SK-N-SH treated with all-trans-retinoic acid at 6 μM for 48 hours (cell line): ENCODE data around the gene DCLK1.

Experiments
- ATAC-seq: fragments of 200-7000 bp; cut with Tn5 transposase; 3 replicates; pipeline ENCODE4 v1.9.1; 2020; ENCODE audit warnings: mild to moderate bottlenecking, moderate library complexity
- BACH2 ChIP-seq: fragments of 250-450 bp; sonication (Bioruptor Pico); IDR thresholded peaks from 2 replicates; pipeline ENCODE4 v1.9.0; 2021; ENCODE audit warnings: mild to moderate bottlenecking, borderline replicate concordance
- CSDC2 ChIP-seq: fragments of 250-450 bp; sonication (Bioruptor Pico); IDR thresholded peaks from 2 replicates; pipeline ENCODE4 v1.5.0; 2020; ENCODE audit warnings: mild to moderate bottlenecking, moderate library complexity
- ESRRG ChIP-seq: fragments of 250-450 bp; sonication (Bioruptor Pico); IDR thresholded peaks from 2 replicates; pipeline ENCODE4 v1.6.1; 2021; ENCODE audit warnings: mild to moderate bottlenecking
- GLIS3 ChIP-seq: fragments of 250-450 bp; sonication (Bioruptor Pico); IDR thresholded peaks from 2 replicates; pipeline ENCODE4 v1.5.0; 2020; ENCODE audit warnings: mild to moderate bottlenecking, moderate library complexity
- ISL1 ChIP-seq: fragments of 250-450 bp; sonication (Bioruptor Pico); IDR thresholded peaks from 2 replicates; pipeline ENCODE4 v2.1.2; 2022; ENCODE audit warnings: mild to moderate bottlenecking, moderate library complexity
- OSR1 ChIP-seq: fragments of 250-450 bp; sonication (Bioruptor Pico); IDR thresholded peaks from 2 replicates; pipeline ENCODE4 v1.8.0; 2022; ENCODE audit warnings: moderate library complexity, mild to moderate bottlenecking, inconsistent platforms
- PPARA ChIP-seq: fragments of 250-450 bp; sonication (Bioruptor Pico); IDR thresholded peaks from 2 replicates; pipeline ENCODE4 v1.5.0; 2020; ENCODE audit warnings: mild to moderate bottlenecking, borderline replicate concordance
- RARB ChIP-seq: fragments of 250-450 bp; sonication (Bioruptor Pico); IDR thresholded peaks from 2 replicates; pipeline ENCODE4 v1.8.0; 2021; ENCODE audit warnings: mild to moderate bottlenecking, moderate library complexity
- SNAI2 ChIP-seq: fragments of 250-450 bp; sonication (Bioruptor Pico); IDR thresholded peaks from 2 replicates; pipeline ENCODE4 v1.5.0; 2020; ENCODE audit warnings: mild to moderate bottlenecking, moderate library complexity
- TOX ChIP-seq: fragments of 250-450 bp; sonication (Bioruptor Pico); IDR thresholded peaks from 2 replicates; pipeline ENCODE4 v1.8.0; 2021; ENCODE audit warnings: mild to moderate bottlenecking, moderate library complexity, borderline replicate concordance
- ZFP3 ChIP-seq: fragments of 250-450 bp; sonication (Bioruptor Pico); IDR thresholded peaks from 2 replicates; pipeline ENCODE4 v1.5.0; 2020; ENCODE audit warnings: mild to moderate bottlenecking, moderate library complexity
- ZFP30 ChIP-seq: fragments of 450-650 bp; formaldehyde crosslinking; IDR thresholded peaks from 2 replicates; pipeline ENCODE4 v1.5.0; 2022; ENCODE audit warnings: mild to moderate bottlenecking, moderate library complexity
- ZNF565 ChIP-seq: fragments of 450-650 bp; formaldehyde crosslinking; conservative IDR thresholded peaks from 2 replicates; pipeline ENCODE4 v1.5.0; 2020; ENCODE audit warnings: low read depth, mild to moderate bottlenecking, moderate library complexity
- ZNF70 ChIP-seq: fragments of 450-650 bp; formaldehyde crosslinking; IDR thresholded peaks from 2 replicates; pipeline ENCODE4 v1.5.0; 2020; ENCODE audit warnings: mild to moderate bottlenecking, moderate library complexity
- ZNF8 ChIP-seq: fragments of 450-650 bp; formaldehyde crosslinking; IDR thresholded peaks from 2 replicates; pipeline ENCODE4 v1.5.0; 2020; ENCODE audit warnings: mild to moderate bottlenecking, moderate library complexity
- TF ChIP-seq, protein P1 (sequence below): fragments of 250-450 bp; sonication (Bioruptor Pico); IDR thresholded peaks from 2 replicates; pipeline ENCODE4 v1.8.0; 2021; ENCODE audit warnings: low read depth, mild to moderate bottlenecking, moderate library complexity, borderline replicate concordance
- TF ChIP-seq, protein P2 (sequence below): fragments of 250-450 bp; sonication (Bioruptor Pico); IDR thresholded peaks from 2 replicates; pipeline ENCODE4 v1.5.1; 2021; ENCODE audit warnings: mild to moderate bottlenecking, moderate library complexity
- TF ChIP-seq, protein P3 (sequence below): fragments of 250-450 bp; sonication (Bioruptor Pico); IDR thresholded peaks from 2 replicates; pipeline ENCODE4 v1.8.0; 2020; ENCODE audit warnings: mild to moderate bottlenecking, moderate library complexity, borderline replicate concordance
- TF ChIP-seq, protein P4 (sequence below): fragments of 250-450 bp; sonication (Bioruptor Pico); IDR thresholded peaks from 2 replicates; pipeline ENCODE4 v1.5.1; 2020; ENCODE audit warnings: low read depth, mild to moderate bottlenecking, moderate library complexity
- TF ChIP-seq, protein P5 (sequence below): fragments of 250-450 bp; sonication (Bioruptor Pico); IDR thresholded peaks from 2 replicates; pipeline ENCODE4 v1.5.0; 2020; ENCODE audit warnings: mild to moderate bottlenecking, moderate library complexity

The DCLK1 gene

DNA sequence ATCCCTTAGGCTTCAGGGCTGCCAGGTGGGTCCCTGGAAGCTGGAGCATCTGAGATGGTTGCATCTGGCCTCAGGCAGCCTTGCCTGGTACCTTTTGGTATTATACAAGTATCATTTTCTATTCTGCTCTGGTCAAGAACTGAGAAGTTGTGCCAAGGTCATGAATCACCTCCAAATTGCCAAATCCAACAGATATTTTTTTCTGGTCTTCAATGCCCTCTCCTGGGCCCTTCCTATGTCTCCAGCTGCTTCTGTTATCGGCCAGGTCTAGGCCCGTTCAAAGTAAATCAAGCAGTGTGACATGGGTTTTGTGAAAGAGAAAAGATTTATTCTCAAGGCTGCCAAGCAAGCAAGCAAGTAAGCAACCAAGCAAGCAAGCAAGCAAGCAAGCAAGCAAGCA is 383.6 kb downstream of the DCLK1 start (continued):
- TF ChIP-seq, protein P1, sequence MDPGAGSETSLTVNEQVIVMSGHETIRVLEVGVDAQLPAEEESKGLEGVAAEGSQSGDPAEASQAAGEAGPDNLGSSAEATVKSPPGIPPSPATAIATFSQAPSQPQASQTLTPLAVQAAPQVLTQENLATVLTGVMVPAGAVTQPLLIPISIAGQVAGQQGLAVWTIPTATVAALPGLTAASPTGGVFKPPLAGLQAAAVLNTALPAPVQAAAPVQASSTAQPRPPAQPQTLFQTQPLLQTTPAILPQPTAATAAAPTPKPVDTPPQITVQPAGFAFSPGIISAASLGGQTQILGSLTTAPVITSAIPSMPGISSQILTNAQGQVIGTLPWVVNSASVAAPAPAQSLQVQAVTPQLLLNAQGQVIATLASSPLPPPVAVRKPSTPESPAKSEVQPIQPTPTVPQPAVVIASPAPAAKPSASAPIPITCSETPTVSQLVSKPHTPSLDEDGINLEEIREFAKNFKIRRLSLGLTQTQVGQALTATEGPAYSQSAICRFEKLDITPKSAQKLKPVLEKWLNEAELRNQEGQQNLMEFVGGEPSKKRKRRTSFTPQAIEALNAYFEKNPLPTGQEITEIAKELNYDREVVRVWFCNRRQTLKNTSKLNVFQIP (CRISPR knock-in tag) = no peak
- TF ChIP-seq BACH2 (CRISPR knock-in tag) = no peak
- TF ChIP-seq, protein P2, sequence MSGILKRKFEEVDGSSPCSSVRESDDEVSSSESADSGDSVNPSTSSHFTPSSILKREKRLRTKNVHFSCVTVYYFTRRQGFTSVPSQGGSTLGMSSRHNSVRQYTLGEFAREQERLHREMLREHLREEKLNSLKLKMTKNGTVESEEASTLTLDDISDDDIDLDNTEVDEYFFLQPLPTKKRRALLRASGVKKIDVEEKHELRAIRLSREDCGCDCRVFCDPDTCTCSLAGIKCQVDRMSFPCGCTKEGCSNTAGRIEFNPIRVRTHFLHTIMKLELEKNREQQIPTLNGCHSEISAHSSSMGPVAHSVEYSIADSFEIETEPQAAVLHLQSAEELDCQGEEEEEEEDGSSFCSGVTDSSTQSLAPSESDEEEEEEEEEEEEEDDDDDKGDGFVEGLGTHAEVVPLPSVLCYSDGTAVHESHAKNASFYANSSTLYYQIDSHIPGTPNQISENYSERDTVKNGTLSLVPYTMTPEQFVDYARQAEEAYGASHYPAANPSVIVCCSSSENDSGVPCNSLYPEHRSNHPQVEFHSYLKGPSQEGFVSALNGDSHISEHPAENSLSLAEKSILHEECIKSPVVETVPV (CRISPR knock-in tag) = no peak
- no peak for TF ChIP-seq ZNF565 (CRISPR knock-in tag)
- TF ChIP-seq CSDC2 (CRISPR knock-in tag) = no peak
- TF ChIP-seq, protein P3, sequence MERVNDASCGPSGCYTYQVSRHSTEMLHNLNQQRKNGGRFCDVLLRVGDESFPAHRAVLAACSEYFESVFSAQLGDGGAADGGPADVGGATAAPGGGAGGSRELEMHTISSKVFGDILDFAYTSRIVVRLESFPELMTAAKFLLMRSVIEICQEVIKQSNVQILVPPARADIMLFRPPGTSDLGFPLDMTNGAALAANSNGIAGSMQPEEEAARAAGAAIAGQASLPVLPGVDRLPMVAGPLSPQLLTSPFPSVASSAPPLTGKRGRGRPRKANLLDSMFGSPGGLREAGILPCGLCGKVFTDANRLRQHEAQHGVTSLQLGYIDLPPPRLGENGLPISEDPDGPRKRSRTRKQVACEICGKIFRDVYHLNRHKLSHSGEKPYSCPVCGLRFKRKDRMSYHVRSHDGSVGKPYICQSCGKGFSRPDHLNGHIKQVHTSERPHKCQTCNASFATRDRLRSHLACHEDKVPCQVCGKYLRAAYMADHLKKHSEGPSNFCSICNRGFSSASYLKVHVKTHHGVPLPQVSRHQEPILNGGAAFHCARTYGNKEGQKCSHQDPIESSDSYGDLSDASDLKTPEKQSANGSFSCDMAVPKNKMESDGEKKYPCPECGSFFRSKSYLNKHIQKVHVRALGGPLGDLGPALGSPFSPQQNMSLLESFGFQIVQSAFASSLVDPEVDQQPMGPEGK = no peak

DNA sequence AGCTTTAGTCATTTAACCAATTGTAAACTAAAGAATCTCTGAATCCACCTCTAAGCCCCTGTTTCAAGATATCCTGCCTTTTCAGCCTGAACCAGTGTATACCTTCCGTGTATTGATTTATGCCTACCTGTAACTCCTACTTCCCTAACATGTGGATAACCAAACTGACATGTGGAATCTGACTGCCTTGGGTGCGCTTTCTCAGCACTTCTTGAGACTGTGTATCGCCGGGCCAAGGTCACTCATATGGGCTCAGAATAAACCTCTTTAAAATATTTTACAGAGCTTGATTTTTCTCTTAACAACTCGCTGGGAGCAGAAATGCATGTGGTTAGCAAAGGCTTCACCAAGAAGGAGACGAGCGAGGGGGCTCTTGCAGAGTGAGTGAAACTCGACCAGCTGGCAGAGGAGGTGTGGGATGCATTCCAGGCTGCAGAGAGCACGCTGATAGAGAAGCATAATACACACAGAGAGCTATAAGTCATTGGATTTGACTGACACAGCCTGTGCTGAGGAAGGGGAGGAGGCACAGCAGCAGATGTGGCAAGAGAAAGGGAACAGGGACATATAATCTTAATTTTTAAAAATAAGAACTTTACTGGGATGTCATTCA is 386.5 kb downstream of the DCLK1 start:
- TF ChIP-seq, protein P4, sequence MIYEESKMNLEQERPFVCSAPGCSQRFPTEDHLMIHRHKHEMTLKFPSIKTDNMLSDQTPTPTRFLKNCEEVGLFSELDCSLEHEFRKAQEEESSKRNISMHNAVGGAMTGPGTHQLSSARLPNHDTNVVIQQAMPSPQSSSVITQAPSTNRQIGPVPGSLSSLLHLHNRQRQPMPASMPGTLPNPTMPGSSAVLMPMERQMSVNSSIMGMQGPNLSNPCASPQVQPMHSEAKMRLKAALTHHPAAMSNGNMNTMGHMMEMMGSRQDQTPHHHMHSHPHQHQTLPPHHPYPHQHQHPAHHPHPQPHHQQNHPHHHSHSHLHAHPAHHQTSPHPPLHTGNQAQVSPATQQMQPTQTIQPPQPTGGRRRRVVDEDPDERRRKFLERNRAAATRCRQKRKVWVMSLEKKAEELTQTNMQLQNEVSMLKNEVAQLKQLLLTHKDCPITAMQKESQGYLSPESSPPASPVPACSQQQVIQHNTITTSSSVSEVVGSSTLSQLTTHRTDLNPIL (CRISPR knock-in tag) = no peak
- no peak for TF ChIP-seq ISL1 (CRISPR knock-in tag)
- no peak for TF ChIP-seq SNAI2
- TF ChIP-seq ZNF565 (CRISPR knock-in tag) = no peak
- no peak for TF ChIP-seq PPARA (CRISPR knock-in tag)
- ATAC-seq = peak; percentile 40; the same call in 2 of the 3 replicates

DNA sequence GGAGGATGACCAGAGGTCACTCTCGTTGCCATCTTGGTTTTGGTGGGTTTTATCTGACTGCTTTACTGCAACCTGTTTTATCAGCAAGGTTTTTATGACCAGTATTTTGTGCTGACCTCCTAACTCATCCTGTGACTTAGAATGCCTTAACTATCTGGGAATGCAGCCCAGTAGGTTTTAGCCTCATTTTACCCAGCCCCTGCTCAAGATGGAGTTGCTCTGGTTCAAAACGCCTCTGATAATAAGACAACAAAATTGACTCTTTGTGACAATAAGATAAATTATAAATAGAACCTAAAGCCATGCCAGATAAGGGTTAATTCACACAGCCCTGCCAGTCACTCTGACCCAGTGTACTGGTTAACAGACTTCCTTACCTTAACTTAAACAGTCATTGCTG is 387.0 kb downstream of the DCLK1 start:
- no peak for ATAC-seq
- TF ChIP-seq, protein P1 (CRISPR knock-in tag) = no peak
- TF ChIP-seq ZNF70 (no peak), SNAI2 (no peak), ZFP3 (CRISPR knock-in tag) (no peak), OSR1 (no peak), TOX (no peak), CSDC2 (CRISPR knock-in tag) (no peak), RARB (CRISPR knock-in tag) (no peak), PPARA (CRISPR knock-in tag) (no peak), GLIS3 (CRISPR knock-in tag) (no peak), ESRRG (CRISPR knock-in tag) (no peak), ZNF8 (CRISPR knock-in tag) (no peak), ZFP30 (CRISPR knock-in tag) (no peak)
- TF ChIP-seq, protein P3 = no peak
- TF ChIP-seq, protein P4 (CRISPR knock-in tag) = no peak
- TF ChIP-seq, protein P5, sequence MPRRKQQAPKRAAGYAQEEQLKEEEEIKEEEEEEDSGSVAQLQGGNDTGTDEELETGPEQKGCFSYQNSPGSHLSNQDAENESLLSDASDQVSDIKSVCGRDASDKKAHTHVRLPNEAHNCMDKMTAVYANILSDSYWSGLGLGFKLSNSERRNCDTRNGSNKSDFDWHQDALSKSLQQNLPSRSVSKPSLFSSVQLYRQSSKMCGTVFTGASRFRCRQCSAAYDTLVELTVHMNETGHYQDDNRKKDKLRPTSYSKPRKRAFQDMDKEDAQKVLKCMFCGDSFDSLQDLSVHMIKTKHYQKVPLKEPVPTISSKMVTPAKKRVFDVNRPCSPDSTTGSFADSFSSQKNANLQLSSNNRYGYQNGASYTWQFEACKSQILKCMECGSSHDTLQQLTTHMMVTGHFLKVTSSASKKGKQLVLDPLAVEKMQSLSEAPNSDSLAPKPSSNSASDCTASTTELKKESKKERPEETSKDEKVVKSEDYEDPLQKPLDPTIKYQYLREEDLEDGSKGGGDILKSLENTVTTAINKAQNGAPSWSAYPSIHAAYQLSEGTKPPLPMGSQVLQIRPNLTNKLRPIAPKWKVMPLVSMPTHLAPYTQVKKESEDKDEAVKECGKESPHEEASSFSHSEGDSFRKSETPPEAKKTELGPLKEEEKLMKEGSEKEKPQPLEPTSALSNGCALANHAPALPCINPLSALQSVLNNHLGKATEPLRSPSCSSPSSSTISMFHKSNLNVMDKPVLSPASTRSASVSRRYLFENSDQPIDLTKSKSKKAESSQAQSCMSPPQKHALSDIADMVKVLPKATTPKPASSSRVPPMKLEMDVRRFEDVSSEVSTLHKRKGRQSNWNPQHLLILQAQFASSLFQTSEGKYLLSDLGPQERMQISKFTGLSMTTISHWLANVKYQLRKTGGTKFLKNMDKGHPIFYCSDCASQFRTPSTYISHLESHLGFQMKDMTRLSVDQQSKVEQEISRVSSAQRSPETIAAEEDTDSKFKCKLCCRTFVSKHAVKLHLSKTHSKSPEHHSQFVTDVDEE (CRISPR knock-in tag) = no peak
- TF ChIP-seq, protein P2 (CRISPR knock-in tag) = no peak
- TF ChIP-seq, all 23 proteins: peak for 0
